Stimulated activated CD4-positive, alpha-beta T cell treated with anti-CD3 and anti-CD28 coated beads, Interleukin-2, amount 100 ng/mL, for 24 hours (primary cell): ENCODE measurements around the gene UGT8.

Experiments used
- DNase-seq, 2 donors: peaks; one replicate each; pipeline ENCODE4 v3.0.0-alpha.2; 2020

The UGT8 gene

GRCh38 chr4:114694770-114695169, 96.2 kb downstream of the UGT8 start:
- DNase-seq = no peak

GRCh38 chr4:114698231-114698630, 99.6 kb downstream of the UGT8 start:
- no peak for DNase-seq

DNA sequence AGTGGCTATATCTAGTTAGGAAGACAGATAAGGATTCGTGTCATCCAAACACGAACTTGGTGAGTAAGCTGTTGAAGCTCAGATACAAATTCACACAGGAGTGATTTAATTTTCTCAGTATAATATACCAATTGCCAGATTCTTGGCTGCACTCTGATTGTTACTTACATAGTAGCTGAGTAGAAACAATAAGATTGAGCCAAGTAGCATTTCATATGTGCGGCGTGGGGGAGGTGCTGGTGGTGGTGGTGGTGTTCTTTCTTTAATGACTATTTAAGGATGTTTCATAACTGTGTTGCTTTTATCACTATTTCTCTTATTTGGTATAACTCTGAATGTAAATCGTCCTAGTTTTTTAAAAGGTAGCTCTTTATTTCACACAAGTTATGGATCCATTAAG, 102.9 kb downstream of the UGT8 start:
- DNase-seq = no peak

- no peak for DNase-seq
Observed at GRCh38 chr4:114717432-114717831, 118.8 kb downstream of the UGT8 start.

DNA sequence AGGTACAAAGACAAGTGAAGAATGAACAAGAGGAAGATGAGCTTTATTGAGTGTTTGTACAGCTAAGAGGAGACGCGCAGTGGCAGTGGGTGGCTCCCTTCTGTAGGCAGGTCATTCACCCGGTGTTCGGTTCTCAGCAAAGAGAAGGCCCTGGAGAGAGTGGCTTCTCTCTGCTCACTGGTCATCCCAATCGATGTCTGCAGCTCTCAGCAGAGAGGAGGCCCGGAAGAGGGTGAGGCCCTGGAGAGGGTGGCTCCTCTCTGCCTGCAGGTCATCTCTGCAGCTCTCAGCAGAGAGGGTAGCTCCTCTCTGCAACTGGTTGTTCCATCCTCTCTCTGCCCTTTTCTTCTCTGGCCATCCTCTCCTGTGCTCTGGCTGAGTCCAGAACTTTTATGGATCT, 126.5 kb downstream of the UGT8 start:
- DNase-seq = no peak

GRCh38 chr4:114727461-114727860, 128.9 kb downstream of the UGT8 start:
- DNase-seq = no peak
